H1 (cell line): Measurements from ENCODE around the gene OXER1. TPM values are rescaled to one million over a fixed set of nuclear protein-coding genes. Genes with fewer than 3 reads are reported as not detected.

ENCODE experiments used
- CREB1 ChIP-seq: IDR thresholded peaks from 2 replicates; pipeline ENCODE4 v1.6.1; 2012; ENCODE audit warnings: inconsistent platforms
- EGR1 ChIP-seq: IDR thresholded peaks from 2 replicates; pipeline ENCODE4 v1.6.1; 2011; ENCODE audit warnings: low read depth, low read length, borderline replicate concordance
- MAX ChIP-seq: IDR thresholded peaks from 2 replicates; pipeline ENCODE4 v1.6.1; 2012; ENCODE audit warnings: inconsistent platforms
- polyA plus RNA-seq, 7 experiments: library from polyadenylated mRNA; depleted of rRNA in 3 of 7; stranded (reverse) in 5 of 7; unstranded in 2 of 7; fragments of >200 nt in 5 of 7; fragments of 200-250 nt in 2 of 7; gene quantifications; 1 replicate in 5 of 7; 2 replicates in 1 of 7; 4 replicates in 1 of 7; pipeline versions ENCODE4 v1.2.1 to v1.2.3, GENCODE V29; 2011 to 2013; ENCODE audit warnings: missing spikeins in 2 of 7, mixed read lengths in 2 of 7
- total RNA-seq: library from RNA; stranded (reverse); fragmentation: NEBNext Ultra II Directional; extraction: Animal tissue kit (Norgen Biotek cat#: 25700); gene quantifications from 2 replicates; pipeline ENCODE4 v1.2.1, GENCODE V29; 2021
- TF ChIP-seq, protein P1 (sequence below): IDR thresholded peaks from 2 replicates; pipeline ENCODE4 v1.6.1; 2011; ENCODE audit warnings: low read depth, mild to moderate bottlenecking, low read length; ENCODE audit not compliant: insufficient read depth

OXER1 gene
- total and polyA plus RNA-seq, 2 of the 8 experiments (the other 6 are each of a cell fraction or from before 2014, with no cell fraction given), result 1.2 to 2.9 TPM

DNA sequence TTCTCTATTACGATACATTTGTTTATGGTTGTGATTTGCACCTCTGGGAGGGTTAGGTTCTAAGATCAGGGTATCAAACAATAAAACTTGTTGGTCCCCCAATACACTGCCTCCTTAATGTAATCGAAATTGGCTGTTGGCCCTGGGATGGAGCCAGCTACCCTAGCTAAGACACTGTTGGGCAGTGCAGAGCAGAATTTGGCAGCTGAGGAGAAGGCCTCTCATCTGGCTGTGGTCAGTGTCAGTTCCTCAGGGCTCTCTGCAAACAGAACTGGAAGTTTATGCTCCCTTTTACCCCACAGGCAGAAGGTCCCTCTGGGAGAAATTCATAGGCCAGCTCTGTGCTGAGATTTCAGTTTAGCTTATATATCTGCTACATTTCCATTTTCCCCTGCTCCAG, 37.0 kb upstream of the OXER1 start (continued):
- no peak for TF ChIP-seq EGR1
- TF ChIP-seq, protein P1, sequence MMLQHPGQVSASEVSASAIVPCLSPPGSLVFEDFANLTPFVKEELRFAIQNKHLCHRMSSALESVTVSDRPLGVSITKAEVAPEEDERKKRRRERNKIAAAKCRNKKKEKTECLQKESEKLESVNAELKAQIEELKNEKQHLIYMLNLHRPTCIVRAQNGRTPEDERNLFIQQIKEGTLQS, result no peak
- TF ChIP-seq MAX, result no peak
- no peak for TF ChIP-seq CREB1
- TF ChIP-seq, all 59 proteins: peak for 0
